Measurements from ENCODE around the gene TAF11L2. TPM values are rescaled to one million over a fixed set of nuclear protein-coding genes. Genes with fewer than 3 reads are reported as not detected.
"Not testable (repeated sequence)": the region's sequence is repeated elsewhere in the genome, so short reads cannot be mapped to it uniquely, and the experiment has no call there.

Gene TAF11L2
- total and polyA plus RNA-seq, 3 donors from 2014 or later, result not detected

GRCh38 chr5:17481378-17481777 lies 16.7 kb upstream of the TAF11L2 start:
- no peaks in the 10 kb centered on the region for H3K4me1 ChIP-seq
- TF ChIP-seq, protein P1, sequence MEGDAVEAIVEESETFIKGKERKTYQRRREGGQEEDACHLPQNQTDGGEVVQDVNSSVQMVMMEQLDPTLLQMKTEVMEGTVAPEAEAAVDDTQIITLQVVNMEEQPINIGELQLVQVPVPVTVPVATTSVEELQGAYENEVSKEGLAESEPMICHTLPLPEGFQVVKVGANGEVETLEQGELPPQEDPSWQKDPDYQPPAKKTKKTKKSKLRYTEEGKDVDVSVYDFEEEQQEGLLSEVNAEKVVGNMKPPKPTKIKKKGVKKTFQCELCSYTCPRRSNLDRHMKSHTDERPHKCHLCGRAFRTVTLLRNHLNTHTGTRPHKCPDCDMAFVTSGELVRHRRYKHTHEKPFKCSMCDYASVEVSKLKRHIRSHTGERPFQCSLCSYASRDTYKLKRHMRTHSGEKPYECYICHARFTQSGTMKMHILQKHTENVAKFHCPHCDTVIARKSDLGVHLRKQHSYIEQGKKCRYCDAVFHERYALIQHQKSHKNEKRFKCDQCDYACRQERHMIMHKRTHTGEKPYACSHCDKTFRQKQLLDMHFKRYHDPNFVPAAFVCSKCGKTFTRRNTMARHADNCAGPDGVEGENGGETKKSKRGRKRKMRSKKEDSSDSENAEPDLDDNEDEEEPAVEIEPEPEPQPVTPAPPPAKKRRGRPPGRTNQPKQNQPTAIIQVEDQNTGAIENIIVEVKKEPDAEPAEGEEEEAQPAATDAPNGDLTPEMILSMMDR (IDR thresholded peaks at IDR 0.05), result no peak
- no peak for TF ChIP-seq POLR2A (IDR thresholded peaks at IDR 0.05)
- no peaks in the 10 kb centered on the region for H3K9me3 ChIP-seq
- no peak overlapping the region for H3K4me3 ChIP-seq
- H3K27ac ChIP-seq, result no peak overlapping the region
- intact Hi-C loops (cut with DNase I; ENCODE audit: low total_unique reads), result no loop called here
- no peak for DNase-seq
- WGBS, 2 donors, result 83 to 86% methylated on average over 4 of the region's 4 CpGs
- no peaks in the 10 kb centered on the region for H3K36me3 ChIP-seq (ENCODE audit: low read depth, missing control alignments)
- no peaks in the 10 kb centered on the region for H3K27me3 ChIP-seq

DNA sequence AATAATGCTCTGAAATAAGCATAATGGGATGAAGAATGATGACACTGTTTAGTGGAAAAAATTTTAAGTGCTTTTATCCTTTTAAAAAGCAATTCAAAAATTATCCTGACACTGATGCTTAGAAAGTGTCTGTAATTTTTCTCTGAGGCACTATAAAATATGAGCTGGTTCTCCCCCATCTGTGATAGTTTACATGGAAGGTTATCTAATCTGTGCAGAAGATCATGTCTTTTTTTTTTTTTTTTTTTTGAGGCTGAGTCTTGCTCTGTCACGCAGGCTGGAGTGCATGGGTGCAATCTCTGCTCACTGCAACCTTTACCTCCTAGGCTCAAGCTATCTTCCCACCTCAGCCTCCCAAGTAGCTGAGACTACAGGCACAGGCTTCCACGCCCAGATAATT lies 15.2 kb upstream of the TAF11L2 start:
- Histone ChIP-seq H3K9me3 (no peaks in the 10 kb centered on the region), H3K4me3 (no peak overlapping the region), H3K27ac (no peak overlapping the region), H3K36me3 (ENCODE audit: low read depth, missing control alignments) (no peaks in the 10 kb centered on the region), H3K4me1 (no peaks in the 10 kb centered on the region), H3K27me3 (no peaks in the 10 kb centered on the region)
- no peak for TF ChIP-seq POLR2A (IDR thresholded peaks at IDR 0.05)
- TF ChIP-seq, protein P1 (IDR thresholded peaks at IDR 0.05), result no peak
- 57 to 61% methylated on average over 2 of the region's 2 CpGs for WGBS, 2 donors
- intact Hi-C loops (cut with DNase I; ENCODE audit: low total_unique reads), result no loop called here
- no peak for DNase-seq

DNA sequence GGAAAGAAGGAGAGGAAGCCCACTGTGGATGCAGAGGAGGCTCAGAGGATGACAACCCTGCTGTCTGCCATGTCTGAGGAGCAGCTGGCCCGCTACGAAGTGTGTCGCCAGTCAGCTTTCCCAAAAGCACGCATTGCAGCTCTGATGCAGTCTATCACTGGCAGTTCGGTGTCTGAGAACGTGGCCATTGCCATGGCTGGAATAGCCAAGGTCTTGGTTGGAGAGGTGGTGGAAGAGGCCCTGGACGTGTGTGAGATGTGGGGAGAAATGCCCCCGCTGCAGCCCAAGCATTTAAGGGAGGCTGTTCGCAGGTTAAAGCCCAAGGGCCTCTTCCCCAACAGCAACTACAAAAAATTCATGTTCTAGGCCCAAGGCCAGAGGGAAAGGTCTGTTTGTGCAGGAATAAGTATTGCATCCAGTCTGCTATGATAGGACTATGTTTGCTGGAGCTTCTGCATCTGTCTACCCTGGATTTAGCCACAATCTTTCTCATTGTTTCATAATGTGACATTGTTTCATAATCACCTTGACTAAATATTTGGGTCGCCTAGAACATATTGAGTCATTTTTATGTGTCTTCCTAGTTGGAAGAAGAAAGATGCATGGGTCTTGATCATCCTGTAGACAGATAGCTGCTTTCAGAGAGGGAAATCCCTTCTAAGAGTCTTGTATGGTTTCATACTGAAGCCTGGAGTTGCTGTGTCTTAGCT lies 11.4 kb upstream of the TAF11L2 start:
- H3K27ac ChIP-seq; H3K4me1 ChIP-seq; intact Hi-C loops (cut with DNase I; ENCODE audit: low total_unique reads); H3K27me3 ChIP-seq; H3K9me3 ChIP-seq; H3K36me3 ChIP-seq (ENCODE audit: low read depth, missing control alignments); DNase-seq; H3K4me3 ChIP-seq: not testable (repeated sequence)
- WGBS, 2 donors, result 89 to 90% methylated on average over 10 of the region's 10 CpGs

DNA sequence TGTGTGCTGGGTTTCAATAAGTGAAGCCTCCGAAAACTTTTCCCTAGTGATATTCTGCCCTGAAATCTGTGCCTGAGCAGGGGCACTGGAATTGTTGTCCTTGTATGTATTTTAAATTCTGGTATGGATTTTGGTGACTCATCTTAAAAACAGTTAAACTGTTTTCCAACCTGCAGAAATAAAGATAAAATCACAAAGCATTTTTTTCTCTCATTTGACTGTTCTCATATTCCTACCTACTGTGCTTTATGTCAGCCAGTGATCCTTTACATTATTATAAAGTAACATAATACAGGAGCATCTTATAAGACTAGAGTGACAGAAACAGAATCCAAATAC lies 10.9 kb upstream of the TAF11L2 start:
- H3K4me3 ChIP-seq, result no peak overlapping the region
- DNase-seq, result no peak
- H3K36me3 ChIP-seq (ENCODE audit: low read depth, missing control alignments), result no peaks in the 10 kb centered on the region
- H3K9me3 ChIP-seq, result no peaks in the 10 kb centered on the region
- intact Hi-C loops (cut with DNase I; ENCODE audit: low total_unique reads), result no loop called here
- no peak overlapping the region for H3K27ac ChIP-seq
- 87 to 88% methylated on average over 1 of the region's 1 CpG for WGBS, 2 donors
- H3K27me3 ChIP-seq, result no peaks in the 10 kb centered on the region
- TF ChIP-seq POLR2A (IDR thresholded peaks at IDR 0.05), result no peak
- TF ChIP-seq, protein P1 (IDR thresholded peaks at IDR 0.05), result no peak
- H3K4me1 ChIP-seq, result no peaks in the 10 kb centered on the region

- H3K9me3 ChIP-seq; H3K27ac ChIP-seq; intact Hi-C loops (cut with DNase I; ENCODE audit: low total_unique reads); DNase-seq; H3K27me3 ChIP-seq; H3K4me1 ChIP-seq; H3K36me3 ChIP-seq (ENCODE audit: low read depth, missing control alignments): not testable (repeated sequence)
- 79 to 85% methylated on average over 9 to 22 of the region's 23 CpGs for WGBS, 2 donors
- H3K4me3 ChIP-seq, result peak overlapping the region; percentile 18 to 31
These were observed 6.8 kb upstream of the TAF11L2 start for GRCh38 chr5:17491257-17491656.

DNA sequence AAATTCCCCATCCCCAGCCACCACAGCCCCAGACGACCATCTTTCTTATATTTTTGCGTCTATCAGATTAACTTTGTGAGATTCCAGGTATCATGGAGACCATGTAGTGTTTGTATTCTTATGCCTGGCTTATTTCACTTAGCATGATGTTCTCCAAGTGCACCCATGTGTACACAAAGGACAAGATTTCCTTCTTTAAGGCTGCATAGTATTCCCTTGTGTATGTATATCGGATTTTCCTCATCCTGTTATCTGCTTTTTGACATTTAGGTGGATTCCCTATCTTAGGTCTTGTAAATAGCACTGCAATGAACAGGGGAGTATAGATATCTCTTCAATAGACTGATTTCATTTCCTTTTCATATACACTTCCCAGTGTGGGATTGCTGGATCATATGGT lies 5.3 kb upstream of the TAF11L2 start:
- no peak overlapping the region for H3K27ac ChIP-seq
- intact Hi-C loops (cut with DNase I; ENCODE audit: low total_unique reads), result no loop called here
- no peak overlapping the region for H3K4me3 ChIP-seq
- H3K27me3 ChIP-seq, result no peaks in the 10 kb centered on the region
- DNase-seq, result no peak
- H3K9me3 ChIP-seq, result no peaks in the 10 kb centered on the region
- H3K36me3 ChIP-seq (ENCODE audit: low read depth, missing control alignments), result no peaks in the 10 kb centered on the region
- no peaks in the 10 kb centered on the region for H3K4me1 ChIP-seq
- 71 to 80% methylated on average over 3 of the region's 3 CpGs for WGBS, 2 donors
- TF ChIP-seq POLR2A (IDR thresholded peaks at IDR 0.05), result no peak
- TF ChIP-seq, protein P1 (IDR thresholded peaks at IDR 0.05), result no peak
